ENCODE data around the gene PATJ.
"Not testable (repeated sequence)": the region's sequence is repeated elsewhere in the genome, so short reads cannot be mapped to it uniquely, and the experiment has no call there.

DNA sequence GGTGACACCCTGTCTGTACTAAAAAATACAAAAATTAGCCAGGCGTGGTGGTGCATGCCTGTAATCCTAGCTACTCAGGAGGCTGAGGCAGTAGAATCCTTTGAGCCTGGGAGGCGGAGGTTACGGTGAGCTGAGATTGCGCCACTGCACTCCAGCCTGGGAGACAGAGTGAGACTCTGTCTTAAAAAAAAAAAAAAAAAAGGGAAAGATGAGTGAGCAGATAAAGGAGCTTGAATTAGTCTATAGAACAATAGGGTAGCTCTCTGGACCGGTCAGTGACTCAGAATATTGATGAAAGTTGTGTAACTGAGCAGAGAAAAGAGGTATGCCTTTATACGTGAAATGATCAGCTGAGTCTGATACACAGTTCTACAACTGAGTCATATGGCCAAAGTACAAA is 95.3 kb downstream of the PATJ start:
- not testable (repeated sequence) for TF ChIP-seq CTCF, POLR2A (IDR thresholded peaks at IDR 0.05)

Data from testis (tissue), 2 donors.